Endothelial cell of umbilical vein (primary cell): ENCODE data around the gene MAGI1. TPM values are rescaled to one million over a fixed set of nuclear protein-coding genes. Genes with fewer than 3 reads are reported as not detected.

Experiments
- BruUV-seq: library from RNA; stranded (reverse); fragments of 400-500 nt; replicated peaks from 2 replicates; lab custom pipeline; 2021; lab: Mats Ljungman, UMichigan
- CTCF ChIA-PET: fragments of 300-600, 350-600 bp; sonication (Branson Sonifier 250); formaldehyde crosslinking; loops from one replicate; lab custom pipeline; 2021; ENCODE audit warnings: antibody characterized with exemption, inconsistent platforms; lab: Charles Lee
- POLR2A ChIA-PET: fragments of 300-600, 350-600 bp; sonication (Branson Sonifier 250); formaldehyde crosslinking; loops from one replicate; lab custom pipeline; 2021; ENCODE audit warnings: antibody characterized with exemption, inconsistent platforms; lab: Charles Lee
- DNase-seq: peaks from one replicate; pipeline ENCODE4 v3.0.0-alpha.2; 2011; ENCODE audit warnings: low read depth, low spot score
- FAIRE-seq: peaks from 2 replicates; lab custom pipeline; 2011; peaks lifted over from hg19 to GRCh38; lab: Jason Lieb, UNC
- H2AFZ ChIP-seq: 2 replicates; pipeline ENCODE4 v1.6.0; 2012; ENCODE audit warnings: low read depth, low read length, control low read depth, inconsistent platforms
- H3K27ac ChIP-seq: 2 replicates; pipeline ENCODE4 v1.5.1; 2011; ENCODE audit warnings: low read depth, mild to moderate bottlenecking, control low read depth, low read length, moderate library complexity; ENCODE audit not compliant: insufficient read depth
- H3K27me3 ChIP-seq, 2 experiments: 2 replicates each; pipeline versions ENCODE4 v1.6.0 to v1.6.1; 2011; ENCODE audit warnings: low read length in 2 of 2, mixed read lengths in 1 of 2; ENCODE audit not compliant: control insufficient read depth in 2 of 2, insufficient read depth in 2 of 2
- H3K36me3 ChIP-seq, 2 experiments: 2 replicates in 1 of 2; 3 replicates in 1 of 2; pipeline ENCODE4 v1.5.1; 2011; ENCODE audit warnings: low read length in 2 of 2, mild to moderate bottlenecking in 1 of 2, moderate library complexity in 1 of 2; ENCODE audit not compliant: control insufficient read depth in 2 of 2, insufficient read depth in 2 of 2; ENCODE audit errors: extremely low read depth in 1 of 2
- H3K4me1 ChIP-seq: 3 replicates; pipeline ENCODE4 v1.5.1; 2011; ENCODE audit warnings: mild to moderate bottlenecking, low read length; ENCODE audit not compliant: control insufficient read depth, insufficient read depth; ENCODE audit errors: extremely low read depth
- H3K4me2 ChIP-seq: 2 replicates; pipeline ENCODE4 v1.6.1; 2011; ENCODE audit warnings: low read length, control low read depth, mixed read lengths; ENCODE audit not compliant: insufficient read depth
- H3K4me3 ChIP-seq, 3 experiments: fragments of 200-600 bp in 1 of 3; sonication (generic), shearing (Covaris generic) in 1 of 3; replicated peaks in 1 of 3; 2 replicates each; pipeline ENCODE4 v1.5.1; 2011 to 2016; ENCODE audit warnings: control low read depth in 3 of 3, low read length in 3 of 3, mild to moderate bottlenecking in 2 of 3, inconsistent platforms in 1 of 3, low read depth in 1 of 3, moderate library complexity in 1 of 3; ENCODE audit not compliant: insufficient read depth in 1 of 3
- H3K79me2 ChIP-seq: 2 replicates; pipeline ENCODE4 v1.6.0; 2012; ENCODE audit warnings: low read length, inconsistent platforms; ENCODE audit not compliant: control insufficient read depth, insufficient read depth
- H3K9ac ChIP-seq: replicated peaks from 2 replicates; pipeline ENCODE3; 2011; ENCODE audit warnings: low read length, control low read depth; ENCODE audit not compliant: insufficient read depth; ENCODE audit errors: extremely low read depth
- H3K9me1 ChIP-seq: replicated peaks from 3 replicates; pipeline ENCODE4 v1.6.0; 2011; ENCODE audit warnings: mild to moderate bottlenecking, low read length; ENCODE audit not compliant: control insufficient read depth, insufficient read depth; ENCODE audit errors: extremely low read depth
- H3K9me3 ChIP-seq: replicated peaks from 2 replicates; pipeline ENCODE4 v1.5.1; 2012; ENCODE audit warnings: low read length, inconsistent platforms; ENCODE audit not compliant: control insufficient read depth, insufficient read depth
- H4K20me1 ChIP-seq: replicated peaks from 2 replicates; pipeline ENCODE3; 2011; ENCODE audit warnings: mild to moderate bottlenecking, low read length; ENCODE audit not compliant: control insufficient read depth, insufficient read depth; ENCODE audit errors: extremely low read depth
- CTCF ChIP-seq, 2 donors: IDR thresholded peaks; 1 replicate in 1 of 2; 2 replicates in 1 of 2; pipeline ENCODE4 v1.5.1; 2011; ENCODE audit warnings: low read length in 2 of 2, mild to moderate bottlenecking in 2 of 2, moderate library complexity in 2 of 2, control low read depth in 1 of 2, inconsistent platforms in 1 of 2, low read depth in 1 of 2; ENCODE audit not compliant: insufficient read depth in 1 of 2; ENCODE audit errors: extremely low read depth in 1 of 2
- EZH2 ChIP-seq: IDR thresholded peaks from 2 replicates; pipeline ENCODE4 v1.6.1; 2012; ENCODE audit warnings: borderline replicate concordance, low read depth, mild to moderate bottlenecking, moderate library complexity, low read length, inconsistent platforms; ENCODE audit not compliant: severe bottlenecking
- FOS ChIP-seq: IDR thresholded peaks from 2 replicates; pipeline ENCODE4 v1.6.1; 2011; ENCODE audit warnings: mild to moderate bottlenecking, low read length, moderate library complexity, borderline replicate concordance; ENCODE audit not compliant: insufficient read depth
- GATA2 ChIP-seq: IDR thresholded peaks from 2 replicates; pipeline ENCODE4 v1.7.0; 2011; ENCODE audit warnings: low read depth, mild to moderate bottlenecking, moderate library complexity, mixed read lengths, low read length; ENCODE audit not compliant: insufficient read length, insufficient read depth
- JUN ChIP-seq: IDR thresholded peaks from 2 replicates; pipeline ENCODE4 v1.6.1; 2011; ENCODE audit warnings: borderline replicate concordance, low read depth; ENCODE audit not compliant: insufficient read length, insufficient read depth
- MAX ChIP-seq: IDR thresholded peaks from 2 replicates; pipeline ENCODE4 v1.6.1; 2011; ENCODE audit not compliant: insufficient read depth, insufficient read length
- MYC ChIP-seq: IDR thresholded peaks from one replicate; pipeline ENCODE4 v1.6.1; 2011; ENCODE audit warnings: mild to moderate bottlenecking, low read depth, low read length
- dilution Hi-C: fragments of 300-500 bp; cut with MboI; formaldehyde crosslinking; loops from one replicate; pipeline ENCODE4 v1.15.0; 2019; ENCODE audit warnings: low sequenced_read_pairs; ENCODE audit not compliant: extremely low pct_ligation_motif_present
- intact Hi-C: fragments of 100-400 bp; cut with micrococcal nuclease; formaldehyde crosslinking; loops from one replicate; pipeline ENCODE4 v1.10.0; 2022
- polyA plus RNA-seq, 4 experiments: library from polyadenylated mRNA; depleted of rRNA in 3 of 4; stranded (reverse) in 3 of 4; unstranded in 1 of 4; fragments of >200 nt; gene quantifications; 2 replicates each; pipeline versions ENCODE4 v1.2.1 to v1.2.3, GENCODE V29; 2011 to 2012; ENCODE audit warnings: missing spikeins in 1 of 4
- total RNA-seq: library from RNA; stranded (reverse); gene quantifications from 2 replicates; pipeline ENCODE4 v1.2.3, GENCODE V29; 2021

Gene MAGI1
- total and polyA plus RNA-seq, 2 donors (not counting 3 experiments of a cell fraction or from before 2014, with no cell fraction given), result 10.1 to 47.9 TPM

- Histone ChIP-seq H3K4me1 (peaks cover 33% of the 10 kb centered on the region), H3K27me3 (no peaks in the 10 kb centered on the region), H3K9ac (no peak overlapping the region), H4K20me1 (peaks cover 5% of the 10 kb centered on the region), H2AFZ (no peak overlapping the region), H3K4me3 (no peak overlapping the region), H3K9me1 (no peaks in the 10 kb centered on the region), H3K4me2 (peak overlapping the region; percentile 42), H3K79me2 (peaks cover 3% of the 10 kb centered on the region), H3K27ac (no peak overlapping the region), H3K9me3 (no peaks in the 10 kb centered on the region), H3K36me3 (no peaks in the 10 kb centered on the region)
- BruUV-seq, result no TSS peak
- CTCF ChIA-PET, result interaction anchor here (1.3 to 1.5 kb wide), 2 partner anchors 80 to 212 kb away, joined by 3 read pairs; no protein-coding TSS in a partner anchor
- TF ChIP-seq GATA2, result no peak
- peak; percentile 51 for TF ChIP-seq FOS
- peak; percentile 44 for TF ChIP-seq JUN
- TF ChIP-seq CTCF (IDR thresholded peaks at IDR 0.05; ENCODE audit: extremely low read depth in 1 of 2, insufficient read depth in 1 of 2, low read depth in 1 of 2, low read length in 2 of 2), result no peak
- TF ChIP-seq EZH2, result no peak
- TF ChIP-seq MYC, result no peak
- TF ChIP-seq MAX, result no peak
- DNase-seq, result peak; percentile 52
- dilution Hi-C loops (no loop called here), intact Hi-C loops (no loop called here)
- peak; percentile 92 for FAIRE-seq
- POLR2A ChIA-PET, result no interaction called here
Measured at GRCh38 chr3:65995030-65995429, 43.7 kb downstream of the MAGI1 start.
